Measurements from ENCODE around the gene AAMP. TPM values are rescaled to one million over a fixed set of nuclear protein-coding genes. Genes with fewer than 3 reads are reported as not detected.

The AAMP gene
- total and polyA plus RNA-seq, 2 donors (not counting 3 experiments of a cell fraction or from before 2014, with no cell fraction given): 69.3 to 84.4 TPM

- no peaks in the 10 kb centered on the region for H3K79me2 ChIP-seq (ENCODE audit: control insufficient read depth, insufficient read depth, low read length)
- ChIA-PET POLR2A (no interaction called here), CTCF (interaction anchor here (1.4 kb wide), 1 partner anchor 10 kb away, joined by 7 read pairs; the partner anchor contains the start of genes AAMP and PNKD)
- no peak overlapping the region for H2AFZ ChIP-seq (ENCODE audit: low read depth, low read length)
- no peaks in the 10 kb centered on the region for H4K20me1 ChIP-seq (replicated peaks; ENCODE audit: control insufficient read depth, extremely low read depth, insufficient read depth, low read length)
- no peak overlapping the region for H3K4me3 ChIP-seq (replicated peaks in 1 of 3; ENCODE audit: insufficient read depth in 1 of 3, low read depth in 1 of 3, low read length in 3 of 3)
- H3K27ac ChIP-seq (ENCODE audit: insufficient read depth, low read depth, low read length): no peak overlapping the region
- H3K36me3 ChIP-seq (ENCODE audit: control insufficient read depth in 2 of 2, extremely low read depth in 1 of 2, insufficient read depth in 2 of 2, low read length in 2 of 2): peaks cover 8 to 16% of the 10 kb centered on the region in 2 experiments
- no peaks in the 10 kb centered on the region for H3K27me3 ChIP-seq (ENCODE audit: control insufficient read depth in 2 of 2, insufficient read depth in 2 of 2, low read length in 2 of 2)
- DNase-seq (ENCODE audit: low read depth, low spot score) (no peak), FAIRE-seq (no peak)
- TF ChIP-seq CTCF (IDR thresholded peaks at IDR 0.05; ENCODE audit: extremely low read depth in 1 of 2, insufficient read depth in 1 of 2, low read depth in 1 of 2, low read length in 2 of 2) (no peak), MYC (IDR thresholded peaks at IDR 0.05; ENCODE audit: low read depth, low read length) (no peak), GATA2 (IDR thresholded peaks at IDR 0.05; ENCODE audit: insufficient read depth, insufficient read length, low read depth, low read length) (no peak), POLR2AphosphoS5 (IDR thresholded peaks at IDR 0.05; ENCODE audit: insufficient read depth, low read depth, low read length) (no peak), JUN (IDR thresholded peaks at IDR 0.05; ENCODE audit: borderline replicate concordance, insufficient read depth, insufficient read length, low read depth) (no peak), EZH2 (IDR thresholded peaks at IDR 0.05; ENCODE audit: borderline replicate concordance, low read depth, low read length, severe bottlenecking) (no peak), POLR2A (IDR thresholded peaks at IDR 0.05; ENCODE audit: low read depth, low read length) (no peak), FOS (IDR thresholded peaks at IDR 0.05; ENCODE audit: borderline replicate concordance, insufficient read depth, low read length) (no peak)
- TF ChIP-seq, protein P1, sequence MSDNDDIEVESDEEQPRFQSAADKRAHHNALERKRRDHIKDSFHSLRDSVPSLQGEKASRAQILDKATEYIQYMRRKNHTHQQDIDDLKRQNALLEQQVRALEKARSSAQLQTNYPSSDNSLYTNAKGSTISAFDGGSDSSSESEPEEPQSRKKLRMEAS (IDR thresholded peaks at IDR 0.05; ENCODE audit: insufficient read depth, insufficient read length): no peak
- no TSS peak for BruUV-seq (replicated peaks)
- peaks cover 17% of the 10 kb centered on the region for H3K4me1 ChIP-seq (ENCODE audit: control insufficient read depth, extremely low read depth, insufficient read depth, low read length)
- no peak overlapping the region for H3K4me2 ChIP-seq (ENCODE audit: insufficient read depth, low read length)
- H3K9me3 ChIP-seq (replicated peaks; ENCODE audit: control insufficient read depth, insufficient read depth, low read length): no peaks in the 10 kb centered on the region
- intact Hi-C loops (cut with micrococcal nuclease): no loop called here
- H3K9ac ChIP-seq (replicated peaks; ENCODE audit: extremely low read depth, insufficient read depth, low read length): no peak overlapping the region
- dilution Hi-C loops (cut with MboI; ENCODE audit: extremely low pct_ligation_motif_present, low sequenced_read_pairs): no loop called here
- H3K9me1 ChIP-seq (replicated peaks; ENCODE audit: control insufficient read depth, extremely low read depth, insufficient read depth, low read length): no peaks in the 10 kb centered on the region
These were observed 9.8 kb downstream of the AAMP start for GRCh38 chr2:218260166-218260565.

Data from endothelial cell of umbilical vein (primary cell).